ACC112 (cell line): ENCODE data around the gene SLC2A13.

Experiments used
- H2AFZ ChIP-seq: fragments of 200-600 bp; sonication (generic); one replicate; pipeline ENCODE4 v1.6.0; 2017; ENCODE audit warnings: antibody characterized with exemption, low read length; ENCODE audit not compliant: unreplicated experiment
- H3K27ac ChIP-seq: fragments of 200-600 bp; sonication (generic); 2 replicates; pipeline ENCODE4 v1.5.1; 2014; ENCODE audit warnings: low read depth, mild to moderate bottlenecking, antibody characterized with exemption, low read length, moderate library complexity
- H3K27me3 ChIP-seq: fragments of 200-600 bp; sonication (generic); 2 replicates; pipeline ENCODE4 v1.6.1; 2014; ENCODE audit warnings: mild to moderate bottlenecking, antibody characterized with exemption, low read length, moderate library complexity, mixed read lengths; ENCODE audit not compliant: insufficient read depth
- H3K36me3 ChIP-seq: fragments of 200-600 bp; sonication (generic); 2 replicates; pipeline ENCODE4 v1.6.1; 2016; ENCODE audit warnings: mild to moderate bottlenecking, antibody characterized with exemption, low read length, moderate library complexity, mixed read lengths; ENCODE audit not compliant: insufficient read depth
- H3K4me1 ChIP-seq: fragments of 200-600 bp; sonication (generic); one replicate; pipeline ENCODE4 v1.6.1; 2016; ENCODE audit warnings: low read length, mixed read lengths; ENCODE audit not compliant: insufficient read depth, unreplicated experiment, control insufficient read depth
- H3K4me3 ChIP-seq: fragments of 200-600 bp; sonication (generic); 2 replicates; pipeline ENCODE4 v1.5.1; 2014; ENCODE audit warnings: mild to moderate bottlenecking, low read depth, low read length
- H3K79me2 ChIP-seq: fragments of 200-600 bp; sonication (generic); one replicate; pipeline ENCODE4 v1.6.0; 2016; ENCODE audit warnings: low read length; ENCODE audit not compliant: control insufficient read depth, unreplicated experiment, insufficient read depth

SLC2A13 gene

DNA sequence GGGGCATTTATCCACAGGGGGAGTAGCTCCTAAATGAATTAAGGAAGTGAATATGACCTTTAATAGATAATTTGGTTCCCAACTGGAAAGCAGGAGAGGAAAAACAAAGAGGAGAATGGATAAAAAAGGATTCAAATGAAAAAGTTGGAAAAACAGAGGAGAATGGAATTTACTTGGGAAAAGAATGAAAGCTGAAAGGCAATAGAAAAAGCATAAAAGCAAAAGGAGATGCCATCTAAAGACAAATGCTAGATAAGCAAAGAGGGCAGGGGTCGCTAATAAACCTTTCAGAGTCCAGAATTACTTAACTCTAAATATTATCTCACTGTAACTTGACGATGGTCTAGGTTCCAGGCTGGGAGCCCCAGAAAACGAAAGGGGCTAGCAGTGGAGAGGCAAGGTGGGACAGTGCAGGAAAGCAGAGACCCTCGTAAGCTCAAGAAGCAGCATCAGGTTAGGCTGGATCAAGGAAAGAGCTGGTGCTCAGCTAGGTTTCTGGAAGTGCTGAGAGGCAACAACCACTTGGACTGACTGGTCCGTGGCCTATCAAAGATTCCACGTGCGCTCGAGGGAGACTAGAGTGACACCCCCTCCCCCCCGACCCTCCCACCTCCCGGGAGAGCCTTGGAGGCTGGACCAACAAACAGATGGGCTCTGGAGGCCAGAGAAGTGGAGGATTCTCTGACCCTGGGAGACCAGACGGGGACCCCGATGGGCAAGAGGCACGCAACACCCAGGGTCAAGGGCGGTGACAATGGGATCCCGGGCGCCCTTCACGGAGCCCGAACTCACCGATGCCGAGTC, 1.2 kb downstream of the SLC2A13 start:
- Histone ChIP-seq H3K27ac (no peak overlapping the region), H3K4me3 (peak overlapping the region; percentile 88), H3K36me3 (no peaks in the 10 kb centered on the region), H3K4me1 (peaks cover 20% of the 10 kb centered on the region), H3K79me2 (peaks cover 23% of the 10 kb centered on the region), H2AFZ (peak overlapping the region; percentile 55), H3K27me3 (no peaks in the 10 kb centered on the region)

GRCh38 chr12:40103043-40103442, 2.8 kb downstream of the SLC2A13 start:
- peaks cover 20% of the 10 kb centered on the region for H3K4me1 ChIP-seq
- H2AFZ ChIP-seq, result no peak overlapping the region
- no peaks in the 10 kb centered on the region for H3K36me3 ChIP-seq
- no peaks in the 10 kb centered on the region for H3K27me3 ChIP-seq
- no peak overlapping the region for H3K27ac ChIP-seq
- H3K4me3 ChIP-seq, result peak overlapping the region; percentile 88
- peaks cover 23% of the 10 kb centered on the region for H3K79me2 ChIP-seq

DNA sequence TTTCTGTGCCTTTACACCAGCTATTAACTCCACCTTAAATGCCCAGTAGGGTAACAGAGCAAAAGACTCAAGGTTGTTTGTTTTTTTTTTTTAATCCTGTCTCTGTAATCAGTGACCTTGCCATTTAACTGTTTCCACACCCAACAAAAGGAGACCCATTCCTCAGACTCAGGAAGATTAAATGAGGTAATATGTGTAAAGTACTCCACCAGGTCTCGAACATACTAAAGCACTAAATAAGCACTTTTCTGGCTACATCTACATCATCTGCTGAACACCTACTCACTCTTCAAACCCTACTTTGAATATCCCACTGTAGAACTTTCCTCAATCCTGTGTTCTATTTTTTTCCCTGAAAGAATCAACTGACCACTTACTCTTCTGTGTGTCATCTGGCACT, 4.1 kb downstream of the SLC2A13 start:
- H3K27ac ChIP-seq, result no peak overlapping the region
- peaks cover 20% of the 10 kb centered on the region for H3K4me1 ChIP-seq
- H3K79me2 ChIP-seq, result peaks cover 23% of the 10 kb centered on the region
- H2AFZ ChIP-seq, result no peak overlapping the region
- H3K27me3 ChIP-seq, result no peaks in the 10 kb centered on the region
- no peaks in the 10 kb centered on the region for H3K36me3 ChIP-seq
- H3K4me3 ChIP-seq, result no peak overlapping the region

DNA sequence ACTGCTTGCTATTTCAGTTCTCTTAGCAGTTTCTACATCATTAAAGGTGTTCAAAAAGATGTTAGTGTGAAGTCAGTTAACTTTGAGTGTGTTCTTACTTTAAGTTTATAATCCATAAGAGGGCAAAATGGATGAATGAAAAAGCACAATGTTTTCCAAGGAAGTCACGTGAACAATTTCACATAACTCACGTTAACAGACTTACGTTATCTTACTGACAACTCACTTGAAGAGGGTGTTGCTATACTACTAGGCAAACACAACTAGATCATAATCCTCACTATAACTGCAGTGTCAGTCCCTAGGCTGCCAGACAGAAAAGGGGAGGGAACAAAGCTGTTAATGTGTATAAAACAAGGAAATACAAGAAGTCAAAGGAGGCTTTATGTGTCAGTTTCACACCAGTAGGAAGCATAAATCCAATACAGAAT, 6.4 kb downstream of the SLC2A13 start:
- Histone ChIP-seq H3K27ac (no peak overlapping the region), H3K79me2 (peaks cover 15% of the 10 kb centered on the region), H3K4me1 (peaks cover 20% of the 10 kb centered on the region), H3K4me3 (no peak overlapping the region), H3K27me3 (no peaks in the 10 kb centered on the region), H3K36me3 (no peaks in the 10 kb centered on the region), H2AFZ (no peak overlapping the region)

DNA sequence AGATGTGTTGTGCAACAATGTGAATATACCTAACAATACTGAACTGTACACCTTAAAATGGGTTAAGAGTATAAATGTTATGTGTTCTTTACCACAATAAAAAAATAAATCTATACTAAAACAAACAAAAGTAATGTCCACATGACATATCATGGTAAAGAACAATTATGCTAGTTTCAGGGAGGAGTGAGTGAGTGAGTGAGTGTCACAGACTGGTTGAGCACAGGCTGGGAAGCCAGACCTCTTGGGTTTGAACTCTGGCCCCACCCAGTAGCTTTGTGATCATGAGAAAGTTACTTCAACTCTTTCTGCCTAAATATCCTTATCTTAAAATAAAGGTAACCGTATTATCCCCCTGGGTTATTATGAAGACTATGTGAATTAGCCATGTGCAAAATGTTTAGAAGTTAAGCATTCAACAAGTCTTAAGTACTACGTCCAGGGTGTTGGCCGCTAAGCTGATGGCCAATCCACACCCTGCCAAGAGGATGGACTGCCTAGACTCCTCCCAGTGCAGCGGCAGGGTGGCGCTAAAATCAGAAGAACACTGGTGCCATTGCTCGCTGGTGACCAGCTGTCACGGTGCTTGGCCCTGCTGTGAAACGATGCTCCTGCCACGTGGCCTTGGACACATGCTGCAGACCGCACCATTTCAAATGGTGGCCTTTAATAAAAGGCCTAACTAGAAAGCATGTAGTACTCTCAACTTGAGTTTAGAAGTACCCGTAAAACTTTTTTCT, 7.3 kb downstream of the SLC2A13 start:
- no peak overlapping the region for H2AFZ ChIP-seq
- no peaks in the 10 kb centered on the region for H3K36me3 ChIP-seq
- no peak overlapping the region for H3K4me3 ChIP-seq
- no peaks in the 10 kb centered on the region for H3K27me3 ChIP-seq
- peaks cover 11% of the 10 kb centered on the region for H3K4me1 ChIP-seq
- H3K27ac ChIP-seq, result no peak overlapping the region
- peaks cover 8% of the 10 kb centered on the region for H3K79me2 ChIP-seq

GRCh38 chr12:40093512-40093911, 12.4 kb downstream of the SLC2A13 start:
- no peaks in the 10 kb centered on the region for H3K4me1 ChIP-seq
- no peak overlapping the region for H2AFZ ChIP-seq
- no peak overlapping the region for H3K4me3 ChIP-seq
- H3K36me3 ChIP-seq, result no peaks in the 10 kb centered on the region
- H3K27ac ChIP-seq, result no peak overlapping the region
- no peaks in the 10 kb centered on the region for H3K79me2 ChIP-seq
- H3K27me3 ChIP-seq, result no peaks in the 10 kb centered on the region

- no peaks in the 10 kb centered on the region for H3K79me2 ChIP-seq
- no peak overlapping the region for H2AFZ ChIP-seq
- H3K27ac ChIP-seq, result no peak overlapping the region
- H3K4me1 ChIP-seq, result no peaks in the 10 kb centered on the region
- no peaks in the 10 kb centered on the region for H3K36me3 ChIP-seq
- no peaks in the 10 kb centered on the region for H3K27me3 ChIP-seq
- no peak overlapping the region for H3K4me3 ChIP-seq
Observed at GRCh38 chr12:40086471-40086870, 19.4 kb downstream of the SLC2A13 start.

- no peak overlapping the region for H3K27ac ChIP-seq
- H2AFZ ChIP-seq, result no peak overlapping the region
- no peaks in the 10 kb centered on the region for H3K79me2 ChIP-seq
- H3K27me3 ChIP-seq, result no peaks in the 10 kb centered on the region
- H3K4me3 ChIP-seq, result no peak overlapping the region
- H3K4me1 ChIP-seq, result no peaks in the 10 kb centered on the region
- H3K36me3 ChIP-seq, result no peaks in the 10 kb centered on the region
Observed at GRCh38 chr12:40078266-40078665, 27.6 kb downstream of the SLC2A13 start.

DNA sequence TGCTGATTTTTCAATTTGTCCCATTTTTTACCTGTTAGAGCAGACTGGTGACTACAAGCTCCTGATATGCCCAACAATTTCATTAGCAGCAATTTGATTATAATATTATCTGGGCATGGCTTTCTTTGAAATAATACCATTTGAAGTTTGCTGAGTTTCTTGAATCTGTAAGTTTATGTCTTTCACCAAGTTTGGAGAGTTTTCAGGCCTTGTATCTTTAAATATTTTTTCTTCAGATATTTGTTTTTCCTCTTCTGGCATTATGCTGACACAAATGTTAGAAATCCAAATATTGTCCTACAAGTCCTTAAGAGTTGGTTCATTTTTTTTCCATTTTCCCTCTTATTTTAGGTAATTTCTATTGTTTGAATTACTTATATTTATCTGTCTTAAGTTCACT, 30.4 kb downstream of the SLC2A13 start:
- H3K36me3 ChIP-seq, result no peaks in the 10 kb centered on the region
- H3K27ac ChIP-seq, result no peak overlapping the region
- no peaks in the 10 kb centered on the region for H3K79me2 ChIP-seq
- H3K4me1 ChIP-seq, result no peaks in the 10 kb centered on the region
- H2AFZ ChIP-seq, result no peak overlapping the region
- no peak overlapping the region for H3K4me3 ChIP-seq
- no peaks in the 10 kb centered on the region for H3K27me3 ChIP-seq

- no peak overlapping the region for H2AFZ ChIP-seq
- no peaks in the 10 kb centered on the region for H3K4me1 ChIP-seq
- no peak overlapping the region for H3K27ac ChIP-seq
- H3K79me2 ChIP-seq, result no peaks in the 10 kb centered on the region
- no peaks in the 10 kb centered on the region for H3K36me3 ChIP-seq
- no peak overlapping the region for H3K4me3 ChIP-seq
- H3K27me3 ChIP-seq, result no peaks in the 10 kb centered on the region
Observed at GRCh38 chr12:40068416-40068815, 37.5 kb downstream of the SLC2A13 start.

DNA sequence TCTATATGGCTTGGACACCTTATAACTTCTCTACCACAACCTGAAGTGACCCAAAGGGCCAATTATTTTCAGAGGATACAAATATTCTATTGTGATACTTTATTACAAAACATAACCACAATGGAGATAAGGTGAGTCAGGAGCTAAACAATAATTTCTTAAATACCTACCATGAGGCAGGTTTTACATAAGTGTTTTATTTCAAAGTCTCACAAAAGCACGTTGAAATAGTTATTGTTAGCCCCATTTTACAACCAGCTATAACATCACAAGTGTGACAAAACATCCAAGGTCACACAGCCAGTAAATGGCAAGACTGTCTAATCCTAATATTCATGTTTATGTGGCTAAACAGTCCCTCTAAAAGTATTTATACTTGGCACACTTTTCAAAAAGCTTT, 40.2 kb downstream of the SLC2A13 start:
- Histone ChIP-seq H3K4me3 (no peak overlapping the region), H3K27ac (no peak overlapping the region), H3K4me1 (no peaks in the 10 kb centered on the region), H3K36me3 (no peaks in the 10 kb centered on the region), H3K79me2 (no peaks in the 10 kb centered on the region), H3K27me3 (no peaks in the 10 kb centered on the region), H2AFZ (no peak overlapping the region)
